ENCODE data around the gene SPON1.

The SPON1 gene

GRCh38 chr11:14202251-14203196, 240.0 kb downstream of the SPON1 start:
- peak; percentile 29 for DNase-seq

DNA sequence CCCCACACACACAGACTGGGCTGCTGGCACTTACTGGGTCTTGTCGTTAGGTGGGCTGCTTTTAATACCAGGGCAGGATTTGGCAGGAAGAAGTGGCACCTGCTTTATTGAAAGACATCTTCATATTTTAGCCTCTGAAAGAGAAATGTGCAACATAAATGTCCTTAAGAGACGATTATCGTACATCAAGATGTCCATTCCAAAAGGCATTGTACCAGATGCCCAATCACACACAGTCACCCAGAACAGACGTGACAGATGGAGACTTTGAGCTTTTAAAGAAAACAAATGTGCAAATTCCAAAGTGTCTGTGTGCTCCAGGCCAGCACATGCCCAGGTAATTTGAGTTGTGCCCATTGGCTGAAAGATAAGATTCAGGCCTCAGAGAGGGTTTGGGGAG, 240.8 kb downstream of the SPON1 start:
- DNase-seq, result no peak

DNA sequence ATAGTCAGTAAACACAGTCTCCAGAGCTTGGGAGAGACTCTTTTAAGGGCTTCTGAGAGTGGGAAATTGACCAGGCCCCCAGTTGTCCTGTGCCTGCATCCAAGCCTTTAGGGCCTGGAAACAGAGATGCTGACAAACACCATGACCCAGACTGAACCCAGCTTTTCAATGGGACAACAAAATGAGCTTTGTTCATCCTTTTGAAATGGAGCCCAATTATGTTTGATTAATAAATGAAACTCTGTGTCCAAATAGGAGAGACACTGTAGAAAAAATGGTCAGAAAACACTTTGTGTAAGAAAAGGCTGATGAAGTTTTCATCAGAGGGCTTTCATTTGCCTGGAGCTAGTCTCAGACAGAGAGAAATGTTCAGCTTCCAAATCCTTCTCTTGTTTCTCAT, 250.5 kb downstream of the SPON1 start:
- no peak for DNase-seq

GRCh38 chr11:14218728-14219127, 256.2 kb downstream of the SPON1 start:
- no peak for DNase-seq

DNA sequence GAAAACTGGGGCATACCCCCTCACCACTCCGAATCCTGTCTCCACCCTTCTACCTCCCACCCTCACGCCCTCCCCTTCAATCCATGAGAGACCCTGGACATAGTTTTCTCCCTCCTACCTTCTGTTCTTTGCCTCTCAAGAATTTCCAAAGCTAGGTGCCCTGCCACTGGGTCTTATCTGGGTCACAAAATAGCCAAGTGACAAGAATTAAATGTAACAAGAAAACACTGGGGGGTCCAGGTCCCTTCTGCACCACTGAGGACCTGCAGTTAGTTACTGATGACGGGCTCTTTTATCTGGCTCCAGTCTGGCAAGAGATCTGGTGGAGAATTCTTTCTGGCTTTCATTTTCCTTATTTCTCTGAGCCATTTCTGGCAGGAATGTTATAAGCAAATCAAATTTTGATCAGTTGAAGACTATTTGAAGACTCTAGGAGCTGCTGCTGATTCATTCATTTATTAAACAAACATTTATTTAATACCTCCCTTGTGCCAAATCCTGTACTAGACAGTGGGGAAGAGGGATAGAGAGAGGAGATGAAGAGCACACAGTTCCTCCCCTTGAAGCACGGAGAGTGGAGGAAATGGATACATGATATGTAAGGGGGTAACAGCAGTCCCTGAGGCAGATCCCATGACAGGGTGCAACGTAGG, 261.2 kb downstream of the SPON1 start:
- DNase-seq, result no peak

GRCh38 chr11:14224395-14224794, 261.9 kb downstream of the SPON1 start:
- DNase-seq, result no peak

GRCh38 chr11:14225666-14226065, 263.1 kb downstream of the SPON1 start:
- no peak for DNase-seq

- no peak for DNase-seq
These were observed 265.8 kb downstream of the SPON1 start for GRCh38 chr11:14228356-14228755.

DNA sequence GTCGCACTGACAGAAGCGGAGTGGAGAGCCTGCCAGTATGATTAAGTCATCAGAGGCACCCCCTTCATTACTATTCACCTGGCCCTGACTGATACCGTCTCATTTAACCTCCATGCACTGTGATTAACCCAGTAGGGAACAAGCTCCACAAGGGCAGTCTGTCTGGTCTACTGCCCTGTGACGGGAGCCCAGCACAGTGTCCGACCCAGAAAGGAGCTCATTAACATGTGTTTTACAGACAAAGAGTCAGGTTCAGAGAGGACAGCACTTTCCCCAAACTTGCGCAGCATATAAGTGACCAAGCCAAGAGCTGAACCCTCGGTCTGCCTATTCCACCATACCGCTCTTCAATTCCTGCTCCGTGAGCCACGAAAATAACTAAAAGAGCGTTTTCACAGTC, 266.9 kb downstream of the SPON1 start:
- no peak for DNase-seq

DNA sequence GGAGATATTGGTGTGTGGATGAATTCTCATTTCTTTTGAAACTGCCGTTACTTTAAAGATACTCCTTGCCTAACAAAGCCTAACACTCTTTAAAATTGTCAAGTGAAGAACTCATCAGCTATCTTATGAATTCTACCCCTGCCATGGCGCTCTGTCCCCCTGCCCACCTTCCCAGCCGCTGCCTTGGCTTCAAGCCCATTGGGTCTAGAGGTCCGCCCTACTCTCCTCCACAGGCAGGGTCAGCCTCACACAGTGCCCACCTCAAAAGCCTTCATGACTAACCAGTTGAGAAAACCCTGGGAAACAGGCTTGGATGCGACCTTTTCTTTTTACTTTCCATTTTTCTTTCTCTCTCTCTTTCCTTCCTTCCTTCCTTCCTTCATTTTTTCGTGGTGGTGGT, 267.9 kb downstream of the SPON1 start:
- DNase-seq, result no peak

GRCh38 chr11:14232652-14233051, 270.1 kb downstream of the SPON1 start:
- DNase-seq, result no peak

DNA sequence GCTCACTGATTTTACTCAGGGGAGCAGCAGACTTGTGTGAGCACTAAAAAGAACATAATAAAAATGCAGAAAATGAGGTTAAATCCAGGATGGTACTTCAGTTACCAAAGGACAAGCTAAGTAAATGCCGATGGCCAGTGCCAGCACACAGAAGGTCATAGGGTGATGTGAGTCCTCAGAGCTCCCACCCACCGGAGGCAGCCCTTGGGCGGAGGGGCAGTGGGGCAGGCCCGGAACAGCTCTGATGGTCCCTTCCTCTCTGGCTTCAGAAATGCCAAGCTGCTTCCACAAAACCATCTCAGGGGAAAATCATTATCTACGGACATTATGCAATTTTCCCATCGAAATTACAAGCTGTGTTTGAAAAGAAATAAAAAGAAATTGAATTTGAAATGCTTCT, 271.9 kb downstream of the SPON1 start:
- DNase-seq, result no peak

DNA sequence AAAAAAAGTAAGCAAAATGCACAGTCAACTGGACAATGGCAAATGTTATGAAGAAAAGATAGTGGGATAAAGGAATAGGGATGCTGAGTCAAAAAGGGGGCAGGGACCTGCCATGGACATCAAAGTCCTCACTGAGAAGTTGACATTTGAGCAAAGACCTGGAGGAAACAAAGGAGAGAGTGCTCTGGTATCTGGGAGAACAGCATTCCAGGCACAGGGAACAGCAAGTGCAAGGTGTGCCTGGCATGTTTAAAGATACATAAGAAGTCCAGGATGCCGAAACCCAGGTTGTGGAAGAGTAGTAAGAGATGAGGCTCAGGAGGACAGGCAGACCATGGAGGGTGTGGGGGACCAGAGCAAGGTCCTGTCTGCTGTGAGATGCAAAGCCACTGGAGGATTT, 273.2 kb downstream of the SPON1 start:
- no peak for DNase-seq

- no peak for DNase-seq
These were observed 275.0 kb downstream of the SPON1 start for GRCh38 chr11:14237444-14237961.

DNA sequence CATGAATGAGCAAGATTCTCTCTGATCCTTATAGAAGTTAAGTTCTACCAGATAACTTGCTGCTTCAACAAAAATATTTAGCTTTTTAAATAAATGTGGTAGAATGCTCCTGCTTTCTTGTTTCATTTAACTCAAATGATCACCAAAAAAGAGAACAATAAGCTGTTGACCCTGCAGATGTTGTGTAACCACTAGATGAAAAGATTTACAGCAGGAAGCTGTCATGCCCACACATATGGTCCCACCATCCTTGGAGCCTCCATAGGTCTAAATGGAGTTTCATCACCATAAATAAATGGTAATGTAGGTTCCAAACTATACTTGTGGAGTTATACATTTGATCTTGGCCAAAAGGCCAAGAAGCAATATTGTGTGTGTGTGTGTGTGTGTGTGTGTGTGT, 277.7 kb downstream of the SPON1 start:
- DNase-seq, result no peak

- no peak for DNase-seq
These were observed 278.4 kb downstream of the SPON1 start for GRCh38 chr11:14240951-14241350.

GRCh38 chr11:14242187-14242586, 279.7 kb downstream of the SPON1 start:
- no peak for DNase-seq

- DNase-seq, result no peak
These were observed 280.2 kb downstream of the SPON1 start for GRCh38 chr11:14242733-14243132.

DNA sequence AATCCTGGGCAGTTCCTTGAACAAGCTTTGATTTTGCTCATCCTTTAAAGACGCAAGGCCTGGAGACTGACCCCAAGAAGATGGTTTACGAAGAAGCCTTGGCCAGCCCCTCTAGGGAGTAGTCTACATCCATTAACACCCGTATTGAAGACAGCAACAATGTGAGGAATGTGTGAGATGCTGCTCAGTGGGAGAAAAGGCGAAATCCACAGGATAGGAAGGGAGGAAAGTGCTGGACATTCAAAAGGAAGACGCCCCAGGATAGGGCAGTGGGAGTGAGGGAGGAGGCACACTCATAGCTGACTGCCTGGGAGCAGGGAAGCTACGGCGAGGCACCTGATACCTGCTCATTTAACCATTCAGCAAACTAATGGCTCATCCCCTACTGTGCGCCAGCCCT, 282.4 kb downstream of the SPON1 start:
- DNase-seq, result no peak

DNA sequence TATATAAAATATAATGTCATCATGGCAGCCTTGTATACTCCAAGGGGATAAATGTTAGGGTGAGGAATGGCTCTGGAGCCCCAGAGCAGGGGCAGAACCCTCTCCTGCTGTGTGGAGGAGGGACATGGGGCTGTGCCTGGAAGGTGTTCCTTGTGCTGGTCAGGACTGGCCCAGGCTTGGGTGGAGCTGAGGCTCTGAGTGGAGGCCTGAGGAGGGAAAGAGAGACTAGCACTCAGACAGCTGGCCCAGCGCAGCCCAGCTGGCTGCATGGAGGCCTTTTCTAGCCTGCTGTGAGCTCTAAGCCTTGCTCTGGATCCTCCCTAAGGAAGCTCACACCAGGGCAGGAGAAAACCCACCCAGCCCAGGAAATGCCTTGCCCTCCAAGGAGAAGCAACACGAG, 282.9 kb downstream of the SPON1 start:
- DNase-seq, result no peak

DNA sequence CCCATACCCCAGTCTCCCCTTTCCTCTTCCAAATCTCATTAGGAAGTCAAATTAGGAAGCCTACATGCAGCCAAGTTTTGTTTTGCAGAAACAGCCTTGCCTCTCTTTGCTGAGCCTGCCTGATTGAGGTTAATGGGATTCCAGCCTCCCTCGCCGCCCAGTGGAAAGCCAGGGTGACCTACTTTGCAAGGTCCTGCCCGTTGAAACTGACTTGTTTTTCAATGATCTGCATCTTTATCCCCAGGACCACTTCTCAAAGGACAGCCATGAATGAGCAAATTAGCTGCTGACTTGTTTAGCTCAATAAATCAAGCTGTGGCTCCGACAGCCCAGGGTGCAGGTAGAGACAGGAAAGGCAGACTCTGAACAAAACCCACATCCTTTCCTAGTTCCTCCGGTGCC, 286.1 kb downstream of the SPON1 start:
- DNase-seq, result no peak

DNA sequence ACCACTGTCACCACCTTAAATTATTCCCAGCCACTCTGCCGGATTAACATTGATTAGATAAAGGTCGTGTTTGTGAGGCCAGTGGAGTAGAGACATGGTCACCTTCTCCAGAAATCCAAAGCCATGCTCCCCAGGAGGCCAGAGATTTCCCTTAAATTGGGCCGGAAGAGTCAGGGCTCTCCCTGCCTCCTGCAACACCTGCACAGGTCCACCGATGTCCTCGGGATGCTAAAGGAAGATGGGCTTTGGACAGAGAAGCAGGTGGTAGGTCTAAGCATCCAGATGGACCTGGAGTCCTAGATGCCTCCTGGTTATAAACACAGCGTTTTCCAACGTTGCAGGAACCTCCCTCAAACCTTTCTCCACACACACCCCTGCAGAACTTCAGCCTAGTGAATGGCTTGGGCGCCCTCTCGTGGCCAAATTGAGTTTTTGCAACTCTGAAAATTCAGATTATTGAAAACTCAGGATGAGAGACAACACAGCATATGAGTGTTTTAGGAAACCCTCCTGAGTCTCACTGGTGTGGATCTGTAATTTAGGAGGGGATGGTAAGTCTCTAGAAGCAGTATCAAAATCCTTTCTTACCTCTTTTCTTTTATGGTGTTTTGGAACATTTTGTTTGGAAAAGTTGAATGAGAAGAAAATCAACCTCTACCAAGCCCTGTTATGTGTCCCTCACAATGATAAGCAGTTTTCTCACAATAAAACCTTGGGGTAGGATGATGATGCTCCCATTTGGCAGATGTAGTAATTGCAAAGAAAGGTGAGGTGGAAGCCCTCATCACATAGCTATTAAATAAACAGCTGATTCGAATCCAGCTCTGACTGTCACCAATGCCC, 286.8 kb downstream of the SPON1 start:
- peak; percentile 68 for DNase-seq

- no peak for DNase-seq
These were observed 289.2 kb downstream of the SPON1 start for GRCh38 chr11:14251754-14252153.

All from activated CD4-positive, alpha-beta T cell treated with anti-CD3 and anti-CD28 coated beads, Interleukin-2, Interleukin-6, amounts not matched to agents 100 ng/mL and 50 ng/mL, durations not matched to agents 16 hours and 8 hours (primary cell).